Measurements from ENCODE around the gene LSMEM2.
A peak's percentile ranks its signal among the peaks of the same experiment; 100 is the strongest.
"Not testable (repeated sequence)": the region's sequence is repeated elsewhere in the genome, so short reads cannot be mapped to it uniquely, and the experiment has no call there.

LSMEM2 gene

GRCh38 chr3:50278880-50279224 lies at the start of gene LSMEM2:
Gene LSMEM2, plus strand, starts transcription at chr3:50279087. Its CDS starts 27 bp downstream, at chr3:50279114.
- no peak for DNase-seq (ENCODE audit: low spot score)

DNA sequence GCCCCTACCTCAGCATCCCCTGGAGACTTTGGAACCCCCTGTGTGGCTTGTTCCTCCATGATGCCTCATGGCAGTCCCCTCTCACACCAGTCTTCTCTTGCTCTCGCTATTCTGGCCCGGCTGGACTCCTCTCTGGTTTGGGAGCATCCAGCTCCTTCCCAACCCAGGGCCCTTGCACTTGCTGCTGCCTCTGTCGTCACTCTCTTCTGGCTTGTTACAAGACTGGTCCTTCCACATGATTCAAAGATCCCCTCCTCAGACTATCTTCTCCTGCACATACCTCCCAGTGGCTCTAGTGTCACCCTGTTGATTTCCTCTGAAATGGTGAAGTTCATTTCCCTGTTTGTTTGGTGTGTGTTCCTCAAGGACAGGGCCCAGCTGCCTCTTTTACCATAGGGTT lies 49.4 kb upstream of the LSMEM2 start:
- DNase-seq (ENCODE audit: low spot score): no peak

- DNase-seq (ENCODE audit: low spot score): peak; percentile 31
Observed at GRCh38 chr3:50230104-50230793, 48.6 kb upstream of the LSMEM2 start.

DNA sequence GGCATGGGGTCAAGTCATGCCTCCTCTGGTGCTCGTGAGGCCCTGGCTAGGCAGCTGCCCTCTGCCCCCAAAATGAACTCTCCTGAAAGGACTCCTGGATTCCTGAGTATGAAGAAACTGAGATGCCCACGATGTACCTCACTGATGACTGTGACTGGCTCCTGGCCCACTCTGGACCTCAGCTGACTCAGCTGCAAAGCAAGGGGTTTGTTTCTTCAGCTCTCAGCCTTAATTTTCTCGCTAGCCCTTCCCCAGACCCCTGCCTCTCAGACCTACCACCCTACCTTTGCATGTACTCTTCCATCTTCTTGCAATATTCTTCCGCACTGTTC lies 48.1 kb upstream of the LSMEM2 start:
- no peak for DNase-seq (ENCODE audit: low spot score)

- no peak for DNase-seq (ENCODE audit: low spot score)
Observed at GRCh38 chr3:50231581-50231980, 47.3 kb upstream of the LSMEM2 start.

DNA sequence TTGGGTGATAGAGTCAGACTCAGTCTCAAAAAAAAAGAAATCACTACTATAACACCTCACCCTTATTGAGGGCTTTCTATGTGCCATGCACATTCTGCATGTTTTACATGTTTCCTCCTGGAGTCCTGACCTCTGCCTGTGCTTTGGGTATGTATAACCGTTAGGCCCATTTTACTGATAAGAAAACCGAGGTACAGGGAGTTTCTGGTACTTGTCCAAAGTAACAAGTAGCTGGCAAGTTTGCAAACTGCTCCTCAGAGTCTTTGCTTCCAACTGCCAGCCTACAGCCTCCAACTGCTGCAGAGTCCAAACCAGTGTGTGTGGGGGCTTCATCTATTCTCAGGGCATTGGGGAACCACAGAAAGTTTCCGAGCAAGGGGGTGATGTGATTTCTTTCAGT lies 46.6 kb upstream of the LSMEM2 start:
- no peak for DNase-seq (ENCODE audit: low spot score)

- DNase-seq (ENCODE audit: low spot score): no peak
Observed at GRCh38 chr3:50233176-50233575, 45.7 kb upstream of the LSMEM2 start.

- peak; percentile 99 for DNase-seq (ENCODE audit: low spot score)
Observed at GRCh38 chr3:50235716-50236483, 43.0 kb upstream of the LSMEM2 start, which contains the start of gene GNAI2. Gene GNAI2, plus strand, starts transcription at chr3:50236204. Its CDS starts 132 bp downstream, at chr3:50236336.

DNA sequence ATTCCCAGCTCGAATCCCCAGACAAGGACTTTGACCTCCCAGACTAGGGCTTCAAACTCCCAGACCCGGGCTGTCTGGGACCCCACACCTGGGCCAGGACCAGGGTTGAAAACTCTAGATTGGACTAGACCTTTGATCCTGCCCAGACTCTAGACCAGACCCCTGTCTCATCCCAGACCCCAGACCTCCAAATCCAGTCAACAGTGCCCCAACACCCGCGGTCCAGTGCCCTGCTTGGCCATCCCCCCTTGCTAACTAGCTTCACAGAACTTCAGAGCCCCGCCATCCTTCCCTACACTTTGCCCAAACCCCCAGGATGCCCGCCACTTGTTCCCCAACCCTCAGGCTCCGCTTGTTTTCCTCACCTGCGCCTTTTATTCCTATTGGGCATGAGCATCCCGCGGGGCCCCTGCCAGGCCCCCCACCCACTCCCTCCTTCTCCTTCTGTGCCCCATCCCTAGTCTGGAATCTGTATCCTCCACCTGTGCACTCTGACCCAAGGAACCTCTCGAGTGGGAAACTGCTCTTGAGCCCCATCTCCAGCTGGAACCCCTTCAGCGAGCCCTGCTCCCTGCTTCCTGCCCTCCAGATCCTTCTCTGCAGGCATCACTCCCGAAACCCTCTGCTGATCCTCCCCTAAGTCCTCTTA lies 42.3 kb upstream of the LSMEM2 start:
- no peak for DNase-seq (ENCODE audit: low spot score)

- peak; percentile 59 for DNase-seq (ENCODE audit: low spot score)
Observed at GRCh38 chr3:50237133-50237651, 41.7 kb upstream of the LSMEM2 start.

DNA sequence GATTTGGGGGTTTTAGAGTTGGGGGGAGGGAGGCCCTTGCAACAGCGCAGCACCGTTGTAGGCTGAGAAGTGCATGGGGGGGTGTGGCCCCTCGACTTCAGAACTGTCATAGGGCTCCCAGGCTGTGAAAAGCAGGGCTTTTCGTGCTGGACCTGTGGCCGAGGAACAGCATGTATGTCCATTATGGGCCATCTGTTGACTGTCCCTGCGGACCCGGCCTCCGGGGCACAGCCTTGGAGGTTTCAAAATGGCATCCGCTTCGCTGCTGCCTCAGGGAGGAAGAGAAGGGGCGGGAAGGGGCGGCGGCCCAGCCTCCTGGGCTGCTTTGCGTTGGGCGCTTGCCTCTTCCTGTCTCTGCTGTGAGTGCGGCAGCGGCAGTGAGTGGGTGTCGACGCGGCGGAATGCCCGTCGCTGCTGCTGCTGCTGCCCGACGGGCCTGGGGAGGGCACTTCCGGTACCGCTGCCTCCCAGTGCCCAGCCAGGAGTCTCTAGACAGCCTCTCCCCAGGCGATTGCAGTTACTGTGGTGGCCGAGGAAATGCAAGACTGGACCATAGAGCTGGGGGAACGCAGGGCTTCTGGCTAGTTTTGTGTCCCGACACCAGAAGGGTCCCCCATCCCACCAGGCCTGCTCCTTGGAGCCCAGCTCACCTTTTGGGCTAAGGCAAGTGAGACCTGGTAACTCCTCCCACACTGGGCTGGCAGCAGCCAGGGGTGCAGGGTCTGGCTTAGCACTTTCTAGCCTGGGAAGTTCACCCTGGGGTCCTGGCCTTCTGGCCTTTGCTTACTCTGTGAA lies 40.9 kb upstream of the LSMEM2 start:
- DNase-seq (ENCODE audit: low spot score): peak; percentile 88

DNA sequence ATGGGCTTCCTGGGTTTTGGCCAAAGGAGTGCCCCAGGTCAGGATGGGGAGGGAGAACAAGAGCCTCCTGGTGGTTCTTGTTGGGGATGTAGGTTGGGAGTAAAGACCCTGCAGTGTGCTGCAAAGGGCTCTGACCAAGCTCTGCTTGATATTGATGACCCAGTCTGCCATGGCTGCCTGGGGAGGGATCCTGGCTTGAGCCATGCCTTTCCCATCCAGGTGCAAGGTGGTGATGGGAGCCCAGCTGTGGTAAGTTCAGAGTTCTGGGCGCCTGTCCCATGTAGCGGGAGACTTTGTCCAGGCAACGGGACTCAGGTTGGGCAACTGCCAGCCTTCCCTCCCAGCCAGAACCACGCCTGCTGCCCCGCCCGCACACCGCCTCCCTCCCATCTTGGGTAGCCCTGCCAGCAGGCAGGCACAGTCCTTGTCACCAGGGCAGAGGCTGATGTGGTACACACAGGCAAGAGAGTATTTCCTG lies 40.3 kb upstream of the LSMEM2 start:
- no peak for DNase-seq (ENCODE audit: low spot score)

DNA sequence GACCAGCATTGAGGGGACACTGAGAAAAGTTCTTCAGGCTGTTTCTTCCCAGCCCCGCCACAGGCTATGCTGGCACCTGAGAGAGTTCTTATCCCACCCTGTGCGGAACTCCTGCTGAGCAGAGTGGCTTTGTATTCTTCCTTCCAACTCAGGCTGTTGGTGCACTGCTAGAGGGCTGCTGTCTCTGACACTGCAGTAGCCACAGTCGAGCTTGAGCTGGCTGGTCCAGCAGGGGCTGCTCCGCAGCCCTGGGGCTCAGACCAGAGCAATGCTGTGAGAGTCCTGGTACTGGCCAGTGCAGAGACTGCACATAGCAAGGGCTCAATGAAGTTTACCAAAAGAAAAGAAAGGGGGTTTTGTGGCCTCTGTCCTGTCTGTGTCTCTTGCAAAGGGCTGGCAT lies 39.2 kb upstream of the LSMEM2 start:
- DNase-seq (ENCODE audit: low spot score): no peak

DNA sequence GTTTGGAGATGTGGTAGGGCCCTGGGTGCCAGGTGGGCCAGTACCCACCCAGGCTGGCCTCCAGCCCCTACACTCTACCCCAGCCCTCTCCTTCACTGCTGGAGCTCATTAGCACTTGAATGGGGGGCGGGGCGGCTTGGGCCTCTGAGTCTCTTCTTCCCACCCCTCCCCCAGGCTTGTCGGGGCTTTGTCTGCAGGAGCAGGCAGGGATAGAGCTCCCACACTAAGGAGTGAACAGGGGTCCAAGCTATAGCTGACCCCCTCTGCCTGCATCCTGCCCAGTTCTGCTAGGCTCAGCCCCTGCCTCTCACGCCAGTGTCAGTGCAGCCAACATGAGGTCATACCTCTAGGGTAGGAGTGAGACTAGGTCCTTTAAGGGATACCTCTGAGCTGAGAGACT lies 37.7 kb upstream of the LSMEM2 start:
- no peak for DNase-seq (ENCODE audit: low spot score)

DNA sequence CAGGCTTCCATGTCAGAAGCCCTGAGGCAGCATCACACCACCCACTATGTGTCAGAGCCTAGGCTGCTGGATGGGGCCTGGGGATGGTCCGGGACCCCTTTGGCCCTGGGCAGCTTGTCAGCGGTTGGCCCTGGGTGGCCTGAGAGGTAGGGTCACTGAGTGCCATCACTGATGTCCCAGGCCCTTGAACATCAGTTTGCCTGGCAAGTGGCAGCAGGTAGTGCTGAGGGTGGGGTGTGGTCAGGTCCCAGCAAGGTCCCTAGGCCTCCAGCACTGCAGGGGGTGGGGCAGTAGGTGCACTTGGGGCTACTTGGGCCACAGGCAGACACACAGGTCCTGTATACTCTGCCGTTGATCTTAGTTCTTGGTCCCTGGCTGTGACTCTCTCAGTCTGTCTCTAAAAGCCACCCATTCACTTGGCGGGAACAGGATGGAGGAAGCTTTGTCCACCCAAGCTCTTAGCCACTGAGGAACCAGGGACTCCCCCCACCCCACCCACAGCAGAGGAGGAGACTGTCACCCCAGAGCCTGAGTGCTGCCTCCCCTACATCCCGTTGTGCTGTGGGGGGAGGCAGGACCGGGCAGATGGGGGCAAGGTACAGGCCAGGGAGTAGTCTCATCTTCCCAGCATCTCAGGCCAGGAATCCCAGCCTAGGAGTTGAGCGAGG lies 37.0 kb upstream of the LSMEM2 start:
- DNase-seq (ENCODE audit: low spot score): no peak

DNA sequence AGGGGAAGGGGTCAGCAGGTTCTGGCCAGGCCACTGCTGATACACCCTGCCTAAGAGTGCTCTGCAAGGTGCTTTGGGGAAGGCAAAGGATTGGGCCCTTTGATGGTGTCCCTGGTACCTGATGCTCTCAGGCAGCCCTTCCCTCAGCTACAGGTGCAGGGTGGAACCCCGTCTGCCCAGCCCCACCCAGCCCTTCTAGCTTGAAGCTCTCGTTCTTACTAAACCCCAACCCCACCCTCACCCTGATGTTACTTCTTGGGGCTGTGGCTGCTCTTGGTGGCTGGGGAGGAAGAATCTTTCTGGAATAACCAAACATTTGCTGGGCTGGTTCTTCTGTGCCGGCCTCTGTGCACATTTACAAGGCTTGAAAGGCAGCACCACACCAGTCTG lies 36.5 kb upstream of the LSMEM2 start:
- no peak for DNase-seq (ENCODE audit: low spot score)

DNA sequence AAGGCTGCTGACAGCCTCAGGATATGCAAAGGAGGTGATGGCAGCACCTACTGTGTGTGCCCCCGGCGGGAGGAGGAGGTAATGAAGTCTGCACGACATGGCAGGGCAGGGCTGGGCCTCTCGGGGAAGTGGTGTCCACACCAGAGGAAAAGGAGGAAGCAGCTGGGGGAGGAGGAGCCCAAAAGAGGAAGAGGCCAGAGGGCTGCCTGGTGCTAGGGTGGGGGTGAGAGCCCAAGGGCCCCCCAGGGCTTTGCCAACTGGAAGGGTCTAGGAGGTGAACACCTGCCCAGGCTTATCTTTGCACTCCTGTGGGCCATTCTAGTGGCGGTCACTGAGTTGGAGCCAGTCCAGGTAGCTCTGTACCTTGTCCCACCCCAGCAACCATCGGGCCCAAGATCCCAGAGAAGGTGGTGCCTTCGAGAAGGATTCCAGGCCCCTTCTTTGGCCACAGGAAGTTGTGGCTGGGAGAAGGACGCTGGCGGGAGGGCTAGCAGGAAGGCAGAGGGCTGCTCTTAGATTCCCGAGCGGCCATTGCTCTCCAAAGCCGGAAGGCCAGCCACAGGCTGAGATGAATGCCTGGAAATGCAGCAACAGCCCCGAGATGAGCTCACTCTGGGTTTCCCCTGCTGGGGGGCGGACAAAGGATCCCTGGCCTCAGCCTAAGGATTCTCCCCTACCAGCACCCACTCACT lies 35.9 kb upstream of the LSMEM2 start:
- DNase-seq (ENCODE audit: low spot score): peak; percentile 79

DNA sequence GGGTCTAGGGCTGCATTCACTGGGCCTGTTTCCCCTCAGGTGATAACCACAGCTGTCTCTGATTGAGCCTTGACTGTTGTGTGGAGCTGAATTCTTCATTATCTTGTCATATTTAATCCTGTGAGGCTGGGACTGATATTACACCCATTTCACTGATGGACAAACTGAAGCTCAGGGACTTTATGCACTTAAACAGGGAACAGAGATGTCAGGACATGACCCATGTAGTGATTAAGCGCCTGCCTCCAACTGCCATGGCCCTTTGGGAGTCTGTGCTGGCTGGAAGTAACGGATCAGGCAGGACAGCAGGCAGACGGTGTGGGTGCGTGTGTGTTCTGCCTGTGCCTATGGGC lies 35.4 kb upstream of the LSMEM2 start:
- DNase-seq (ENCODE audit: low spot score): no peak

DNA sequence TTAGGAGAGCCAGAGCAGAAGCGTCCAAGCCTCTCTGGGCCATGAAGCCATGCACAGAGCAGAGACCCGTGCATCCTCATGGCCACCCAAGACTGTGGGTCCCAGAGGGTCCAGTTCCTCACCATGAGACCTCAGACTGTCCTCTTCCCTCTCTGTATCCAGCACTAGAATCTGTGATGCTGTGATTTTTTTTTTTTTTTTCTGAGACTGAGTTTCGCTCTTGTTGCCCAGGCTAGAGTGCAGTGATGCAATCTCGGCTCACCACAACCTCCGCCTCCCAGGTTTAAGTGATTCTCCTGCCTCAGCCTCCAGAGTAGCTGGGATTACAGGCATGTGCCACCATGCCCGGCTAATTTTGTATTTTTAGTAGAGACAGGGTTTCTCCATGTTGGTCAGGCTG lies 34.1 kb upstream of the LSMEM2 start:
- DNase-seq (ENCODE audit: low spot score): not testable (repeated sequence)

DNA sequence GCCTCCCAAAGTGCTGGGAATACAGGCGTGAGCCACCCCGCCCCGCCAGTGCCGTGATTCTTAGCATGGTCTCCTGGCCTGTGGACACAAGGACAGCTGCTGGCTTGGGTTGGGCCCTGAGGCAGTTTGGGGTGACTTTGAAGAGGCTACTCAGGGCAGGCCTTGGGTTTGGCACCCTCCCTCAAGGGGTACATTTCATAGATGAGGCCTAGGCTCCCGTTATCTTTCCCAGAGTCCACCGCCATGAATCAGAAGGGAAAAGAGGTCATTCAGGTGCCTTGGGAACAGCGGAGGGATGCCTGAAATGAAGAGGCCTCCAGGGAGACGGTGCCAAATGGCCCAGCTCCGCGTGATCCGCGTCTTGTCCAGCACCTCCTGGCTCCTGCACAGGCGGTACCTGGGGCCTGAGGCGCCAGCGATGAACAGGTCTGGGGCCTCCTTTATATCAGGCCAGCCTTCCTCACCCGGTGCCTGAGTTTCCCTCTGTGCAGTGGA lies 33.6 kb upstream of the LSMEM2 start:
- DNase-seq (ENCODE audit: low spot score): no peak
